ENCODE data around the gene ARMC5.

DNA sequence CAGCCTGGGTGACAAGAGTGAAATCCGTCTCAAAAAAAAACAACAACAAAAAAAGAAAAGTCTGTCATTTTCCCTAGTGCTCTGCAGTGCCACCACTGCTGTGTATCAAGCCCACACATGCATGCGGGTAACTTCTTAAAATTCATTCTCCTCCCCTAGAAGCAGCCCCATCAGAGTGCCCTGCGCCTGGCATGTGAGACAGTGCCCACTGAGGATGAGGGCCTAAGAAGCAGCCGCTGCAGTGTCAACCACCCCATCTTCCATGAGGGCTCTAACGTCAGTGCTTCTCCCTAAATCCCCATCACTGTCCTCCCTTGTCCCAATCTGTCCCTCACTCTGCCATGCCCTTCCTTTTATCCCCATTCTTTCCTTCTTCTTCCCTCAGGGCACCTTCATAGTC is 41.4 kb upstream of the ARMC5 start:
- TF ChIP-seq POLR2A (IDR thresholded peaks at IDR 0.05), result no peak
- TF ChIP-seq, protein P1, sequence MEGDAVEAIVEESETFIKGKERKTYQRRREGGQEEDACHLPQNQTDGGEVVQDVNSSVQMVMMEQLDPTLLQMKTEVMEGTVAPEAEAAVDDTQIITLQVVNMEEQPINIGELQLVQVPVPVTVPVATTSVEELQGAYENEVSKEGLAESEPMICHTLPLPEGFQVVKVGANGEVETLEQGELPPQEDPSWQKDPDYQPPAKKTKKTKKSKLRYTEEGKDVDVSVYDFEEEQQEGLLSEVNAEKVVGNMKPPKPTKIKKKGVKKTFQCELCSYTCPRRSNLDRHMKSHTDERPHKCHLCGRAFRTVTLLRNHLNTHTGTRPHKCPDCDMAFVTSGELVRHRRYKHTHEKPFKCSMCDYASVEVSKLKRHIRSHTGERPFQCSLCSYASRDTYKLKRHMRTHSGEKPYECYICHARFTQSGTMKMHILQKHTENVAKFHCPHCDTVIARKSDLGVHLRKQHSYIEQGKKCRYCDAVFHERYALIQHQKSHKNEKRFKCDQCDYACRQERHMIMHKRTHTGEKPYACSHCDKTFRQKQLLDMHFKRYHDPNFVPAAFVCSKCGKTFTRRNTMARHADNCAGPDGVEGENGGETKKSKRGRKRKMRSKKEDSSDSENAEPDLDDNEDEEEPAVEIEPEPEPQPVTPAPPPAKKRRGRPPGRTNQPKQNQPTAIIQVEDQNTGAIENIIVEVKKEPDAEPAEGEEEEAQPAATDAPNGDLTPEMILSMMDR (IDR thresholded peaks at IDR 0.05), result no peak
